ENCODE results near the gene LEP. TPM values are rescaled to one million over a fixed set of nuclear protein-coding genes. Genes with fewer than 3 reads are reported as not detected.
"Not testable (repeated sequence)": the region's sequence is repeated elsewhere in the genome, so short reads cannot be mapped to it uniquely, and the experiment has no call there.

LEP gene
- total and polyA plus RNA-seq, 4 donors, result 0.37 to 1.3 TPM; not detected in 2

GRCh38 chr7:128236924-128237586 is 4.0 kb upstream of the LEP start:
- WGBS, 2 donors, result 19 to 36% methylated on average over 1 of the region's 1 CpG
- ATAC-seq (ENCODE audit: insufficient read depth, low FRiP score) (peak; percentile 77), DNase-seq (peak in 2 of 3 donors; percentile 6 to 25)
- Histone ChIP-seq H3K4me3 (no peak overlapping the region), H3K4me1 (ENCODE audit: control insufficient read depth in 5 of 5, insufficient read depth in 5 of 5, low read length in 5 of 5) (peaks cover 0 to 3% (median 0%) of the 10 kb centered on the region in 5 donors), H3K36me3 (ENCODE audit: control insufficient read depth in 4 of 4, insufficient read depth in 4 of 4, low read length in 4 of 4) (no peaks in the 10 kb centered on the region), H3K9me3 (ENCODE audit: control insufficient read depth in 4 of 4, insufficient read depth in 3 of 4, low read length in 3 of 4) (peaks cover 0 to 21% (median 1%) of the 10 kb centered on the region in 4 donors), H3K27ac (ENCODE audit: low read depth in 1 of 2, low read length in 1 of 2) (peak overlapping the region in 1 of 2 donors; percentile 20), H3K27me3 (ENCODE audit: control insufficient read depth in 3 of 3, insufficient read depth in 3 of 3, low read length in 2 of 3) (peaks cover 11 to 19% (median 15%) of the 10 kb centered on the region in 3 donors), H3K9ac (ENCODE audit: insufficient read depth in 1 of 2, low read length in 2 of 2) (no peak overlapping the region)
- TF ChIP-seq, protein P1, sequence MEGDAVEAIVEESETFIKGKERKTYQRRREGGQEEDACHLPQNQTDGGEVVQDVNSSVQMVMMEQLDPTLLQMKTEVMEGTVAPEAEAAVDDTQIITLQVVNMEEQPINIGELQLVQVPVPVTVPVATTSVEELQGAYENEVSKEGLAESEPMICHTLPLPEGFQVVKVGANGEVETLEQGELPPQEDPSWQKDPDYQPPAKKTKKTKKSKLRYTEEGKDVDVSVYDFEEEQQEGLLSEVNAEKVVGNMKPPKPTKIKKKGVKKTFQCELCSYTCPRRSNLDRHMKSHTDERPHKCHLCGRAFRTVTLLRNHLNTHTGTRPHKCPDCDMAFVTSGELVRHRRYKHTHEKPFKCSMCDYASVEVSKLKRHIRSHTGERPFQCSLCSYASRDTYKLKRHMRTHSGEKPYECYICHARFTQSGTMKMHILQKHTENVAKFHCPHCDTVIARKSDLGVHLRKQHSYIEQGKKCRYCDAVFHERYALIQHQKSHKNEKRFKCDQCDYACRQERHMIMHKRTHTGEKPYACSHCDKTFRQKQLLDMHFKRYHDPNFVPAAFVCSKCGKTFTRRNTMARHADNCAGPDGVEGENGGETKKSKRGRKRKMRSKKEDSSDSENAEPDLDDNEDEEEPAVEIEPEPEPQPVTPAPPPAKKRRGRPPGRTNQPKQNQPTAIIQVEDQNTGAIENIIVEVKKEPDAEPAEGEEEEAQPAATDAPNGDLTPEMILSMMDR (IDR thresholded peaks at IDR 0.05; ENCODE audit: control extremely low read depth, extremely low read depth), result no peak

GRCh38 chr7:128239146-128239545 is 1.9 kb upstream of the LEP start:
- peaks cover 11 to 22% (median 19%) of the 10 kb centered on the region in 3 donors for H3K27me3 ChIP-seq (ENCODE audit: control insufficient read depth in 3 of 3, insufficient read depth in 3 of 3, low read length in 2 of 3)
- not testable (repeated sequence) for ATAC-seq (ENCODE audit: insufficient read depth, low FRiP score); H3K27ac ChIP-seq (ENCODE audit: low read depth in 1 of 2, low read length in 1 of 2); H3K4me1 ChIP-seq (ENCODE audit: control insufficient read depth in 5 of 5, insufficient read depth in 5 of 5, low read length in 5 of 5); H3K4me3 ChIP-seq; DNase-seq; H3K36me3 ChIP-seq (ENCODE audit: control insufficient read depth in 4 of 4, insufficient read depth in 4 of 4, low read length in 4 of 4); H3K9ac ChIP-seq (ENCODE audit: insufficient read depth in 1 of 2, low read length in 2 of 2)
- WGBS, 2 donors, result 88 to 92% methylated on average over 7 of the region's 7 CpGs
- H3K9me3 ChIP-seq (ENCODE audit: control insufficient read depth in 4 of 4, insufficient read depth in 3 of 4, low read length in 3 of 4), result peaks cover 0 to 20% (median 1%) of the 10 kb centered on the region in 4 donors

DNA sequence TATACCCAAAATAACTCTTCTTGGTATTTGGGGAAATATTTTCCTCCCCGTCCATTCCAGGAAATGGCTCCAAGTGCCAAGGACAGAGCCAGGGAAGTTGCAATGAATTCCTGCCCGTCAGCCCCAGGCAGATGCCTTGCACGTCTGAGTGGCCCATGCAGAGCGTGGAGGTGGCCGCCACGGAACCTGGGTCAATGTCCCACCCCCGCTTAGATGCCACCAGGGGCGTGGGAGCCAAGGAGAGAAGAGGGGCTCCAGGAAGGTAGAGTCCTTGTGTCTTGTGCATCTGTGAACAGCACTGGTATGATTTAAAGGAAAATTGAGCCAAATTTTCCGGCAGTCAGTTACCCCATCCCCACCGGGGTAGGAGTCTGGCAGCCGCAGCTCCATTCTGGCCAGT is 1.6 kb downstream of the LEP start:
- Histone ChIP-seq H3K9ac (ENCODE audit: insufficient read depth in 1 of 2, low read length in 2 of 2) (no peak overlapping the region), H3K27ac (ENCODE audit: low read depth in 1 of 2, low read length in 1 of 2) (no peak overlapping the region), H3K27me3 (ENCODE audit: control insufficient read depth in 3 of 3, insufficient read depth in 3 of 3, low read length in 2 of 3) (peaks cover 11 to 24% (median 19%) of the 10 kb centered on the region in 3 donors), H3K9me3 (ENCODE audit: control insufficient read depth in 4 of 4, insufficient read depth in 3 of 4, low read length in 3 of 4) (peaks cover 0 to 17% (median 1%) of the 10 kb centered on the region in 4 donors), H3K4me3 (no peak overlapping the region), H3K36me3 (ENCODE audit: control insufficient read depth in 4 of 4, insufficient read depth in 4 of 4, low read length in 4 of 4) (no peaks in the 10 kb centered on the region), H3K4me1 (ENCODE audit: control insufficient read depth in 5 of 5, insufficient read depth in 5 of 5, low read length in 5 of 5) (peaks cover 0 to 3% (median 0%) of the 10 kb centered on the region in 5 donors)
- WGBS, 2 donors, result 83 to 88% methylated on average over 11 of the region's 11 CpGs
- no peak for DNase-seq
- TF ChIP-seq, protein P1 (IDR thresholded peaks at IDR 0.05; ENCODE audit: control extremely low read depth, extremely low read depth), result no peak
- ATAC-seq (ENCODE audit: insufficient read depth, low FRiP score), result no peak

- 84 to 97% methylated on average over 7 of the region's 7 CpGs for WGBS, 2 donors
Observed at GRCh38 chr7:128243273-128243672, 2.2 kb downstream of the LEP start.

More at GRCh38 chr7:128243273-128243672, 2.2 kb downstream of the LEP start:
- no peaks in the 10 kb centered on the region for H3K36me3 ChIP-seq (ENCODE audit: control insufficient read depth in 4 of 4, insufficient read depth in 4 of 4, low read length in 4 of 4)
- TF ChIP-seq, protein P1 (IDR thresholded peaks at IDR 0.05; ENCODE audit: control extremely low read depth, extremely low read depth), result no peak
- H3K4me3 ChIP-seq, result no peak overlapping the region
- H3K4me1 ChIP-seq (ENCODE audit: control insufficient read depth in 5 of 5, insufficient read depth in 5 of 5, low read length in 5 of 5), result peaks cover 0 to 3% (median 0%) of the 10 kb centered on the region in 5 donors
- no peak overlapping the region for H3K9ac ChIP-seq (ENCODE audit: insufficient read depth in 1 of 2, low read length in 2 of 2)
- DNase-seq (no peak), ATAC-seq (ENCODE audit: insufficient read depth, low FRiP score) (no peak)
- H3K9me3 ChIP-seq (ENCODE audit: control insufficient read depth in 4 of 4, insufficient read depth in 3 of 4, low read length in 3 of 4), result peaks cover 0 to 15% (median 1%) of the 10 kb centered on the region in 4 donors
- no peak overlapping the region for H3K27ac ChIP-seq (ENCODE audit: low read depth in 1 of 2, low read length in 1 of 2)
- peaks cover 11 to 24% (median 19%) of the 10 kb centered on the region in 3 donors for H3K27me3 ChIP-seq (ENCODE audit: control insufficient read depth in 3 of 3, insufficient read depth in 3 of 3, low read length in 2 of 3)
